Adipose tissue (tissue), 3 donors: Measurements from ENCODE around the gene GPHN. TPM values are rescaled to one million over a fixed set of nuclear protein-coding genes. Genes with fewer than 3 reads are reported as not detected.
"Not testable (repeated sequence)": the region's sequence is repeated elsewhere in the genome, so short reads cannot be mapped to it uniquely, and the experiment has no call there.

Experiments used
- H3K27ac ChIP-seq: one replicate; pipeline ENCODE4 v1.5.1; 2013; ENCODE audit warnings: low read depth, low read length
- WGBS, 3 donors: extraction: QIAGEN DNeasy Blood & Tissue Kit; methylation state at CpG; one replicate each; pipeline ENCODE4 v1.1.7; 2013; 5-methylcytosine and 5-hydroxymethylcytosine counted together
- polyA plus RNA-seq, 3 donors: library from polyadenylated mRNA; stranded (reverse); fragments of 200-250 nt; gene quantifications; one replicate each; pipeline ENCODE4 v1.2.3, GENCODE V29; 2013
- donor health status: healthy with polysubstance abuse.
- donor health status: Bipolar disorder and iron deficiency.
- donor health status: healthy.

Gene GPHN
- polyA plus RNA-seq, 3 donors: 13.6 to 17.9 (median 15.6) TPM

GRCh38 chr14:66837436-66837835, 329.5 kb downstream of the GPHN start:
- 100% methylated on average over 1 of the region's 2 CpGs for WGBS, 3 donors

DNA sequence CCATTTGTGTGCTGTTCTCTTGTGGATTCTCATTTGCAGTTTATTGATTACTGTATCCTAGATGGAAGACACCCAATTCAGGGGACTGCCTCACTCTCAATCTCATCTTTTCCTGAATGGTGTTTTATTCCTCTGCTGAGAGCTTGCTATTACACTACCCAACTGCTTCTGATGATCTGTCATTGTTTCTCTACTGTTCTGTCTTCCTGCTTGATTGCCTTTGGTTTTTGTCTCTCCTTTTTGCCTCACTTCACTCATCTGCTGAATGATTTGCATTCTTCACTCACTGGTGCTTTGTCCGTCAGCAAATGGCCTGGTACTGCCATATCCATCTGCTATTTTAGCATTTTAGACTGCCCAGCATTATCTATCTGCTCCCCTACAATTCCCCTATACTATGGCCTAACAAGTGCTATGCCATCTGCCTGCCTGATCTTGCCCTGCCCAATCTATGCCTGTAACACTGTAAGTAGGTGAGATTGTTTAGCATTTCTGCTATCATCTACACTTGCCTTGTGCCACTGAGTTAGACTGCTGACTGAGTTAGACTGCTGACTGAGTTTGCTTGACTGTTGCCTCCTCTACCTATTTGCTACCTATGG, 335.1 kb downstream of the GPHN start:
- H3K27ac ChIP-seq: no peak overlapping the region
- WGBS, 3 donors: 82 to 98% (median 92%) methylated on average over 1 of the region's 1 CpG

More at GRCh38 chr14:66837436-66837835, 329.5 kb downstream of the GPHN start:
- H3K27ac ChIP-seq: not testable (repeated sequence)

GRCh38 chr14:66850258-66850888, 342.4 kb downstream of the GPHN start:
- WGBS, 3 donors: 93 to 95% (median 94%) methylated on average over 4 of the region's 4 CpGs

DNA sequence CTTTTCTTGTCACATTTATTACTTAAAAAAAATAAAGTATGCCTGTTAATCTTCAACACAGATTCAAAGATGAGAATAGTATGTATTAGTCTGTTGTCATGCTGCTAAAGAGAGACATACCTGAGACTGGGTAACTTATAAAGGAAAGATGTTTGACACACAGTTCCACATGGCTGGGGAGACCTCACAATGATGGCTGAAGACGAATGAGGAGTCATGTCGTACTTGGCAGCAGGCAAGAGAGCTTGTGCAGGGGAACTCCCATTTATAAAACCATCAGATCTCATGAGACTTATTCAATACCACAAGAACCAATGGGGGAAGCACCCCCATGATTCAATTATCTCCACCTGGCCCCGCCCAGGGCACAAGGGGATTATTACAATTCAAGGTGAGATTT, 345.4 kb downstream of the GPHN start:
- H3K27ac ChIP-seq: no peak overlapping the region
- WGBS, 3 donors: 84 to 88% (median 88%) methylated on average over 3 of the region's 3 CpGs

More at GRCh38 chr14:66850258-66850888, 342.4 kb downstream of the GPHN start:
- no peak overlapping the region for H3K27ac ChIP-seq

- no peak overlapping the region for H3K27ac ChIP-seq
- 94 to 96% (median 95%) methylated on average over 4 of the region's 4 CpGs for WGBS, 3 donors
Observed at GRCh38 chr14:66857867-66858266, 349.9 kb downstream of the GPHN start.

DNA sequence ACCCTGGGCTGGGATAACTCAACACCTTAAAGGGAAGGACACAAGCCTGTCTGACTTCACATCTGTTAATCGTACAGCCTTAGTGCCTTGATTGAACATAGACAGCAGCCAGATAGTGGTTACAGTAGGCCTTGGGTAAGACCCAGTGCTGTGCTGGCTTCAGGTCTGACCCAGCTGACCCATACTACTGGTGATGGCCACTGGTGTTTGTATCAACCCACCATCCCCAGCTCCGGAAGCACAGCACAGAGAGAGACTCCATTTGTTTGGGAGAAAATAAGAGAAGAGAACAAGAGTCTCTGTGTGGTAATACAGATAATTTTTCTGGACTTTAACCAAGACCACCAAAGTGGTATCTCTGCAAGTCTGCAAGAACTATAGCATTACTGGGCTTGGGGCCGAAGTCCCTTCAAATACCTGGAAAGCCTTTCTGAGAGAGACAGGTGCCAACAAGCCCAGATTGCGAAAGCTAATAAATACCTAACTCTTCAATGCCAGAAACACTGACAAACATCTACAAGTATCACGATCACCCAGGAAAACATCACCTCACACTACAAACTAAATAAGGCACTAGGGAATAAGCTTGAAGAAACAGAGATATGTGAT, 351.2 kb downstream of the GPHN start:
- 91 to 95% (median 92%) methylated on average over 5 of the region's 5 CpGs for WGBS, 3 donors
- no peak overlapping the region for H3K27ac ChIP-seq

DNA sequence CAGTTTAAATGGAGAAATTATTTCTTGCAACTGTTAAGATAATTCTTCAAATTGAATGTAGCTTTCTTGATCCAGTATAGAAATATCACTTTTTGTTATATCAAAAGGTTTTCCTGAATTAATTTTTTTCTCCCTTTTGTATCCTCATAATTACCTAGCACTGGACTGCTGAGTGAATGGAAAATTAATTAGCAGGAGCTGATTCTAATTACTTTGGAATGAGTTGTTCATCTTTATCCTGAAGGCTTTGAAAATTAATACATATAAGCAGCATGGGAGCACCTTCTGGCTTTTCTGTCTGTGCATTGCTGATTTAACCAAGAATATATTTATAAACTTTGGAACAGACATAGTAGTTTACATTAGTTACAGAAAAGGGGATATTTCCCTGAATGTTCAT, 373.6 kb downstream of the GPHN start:
- no peak overlapping the region for H3K27ac ChIP-seq

- WGBS, 3 donors: 58 to 81% (median 80%) methylated on average over 2 of the region's 2 CpGs
- no peak overlapping the region for H3K27ac ChIP-seq
Observed at GRCh38 chr14:66884149-66884548, 376.2 kb downstream of the GPHN start.

DNA sequence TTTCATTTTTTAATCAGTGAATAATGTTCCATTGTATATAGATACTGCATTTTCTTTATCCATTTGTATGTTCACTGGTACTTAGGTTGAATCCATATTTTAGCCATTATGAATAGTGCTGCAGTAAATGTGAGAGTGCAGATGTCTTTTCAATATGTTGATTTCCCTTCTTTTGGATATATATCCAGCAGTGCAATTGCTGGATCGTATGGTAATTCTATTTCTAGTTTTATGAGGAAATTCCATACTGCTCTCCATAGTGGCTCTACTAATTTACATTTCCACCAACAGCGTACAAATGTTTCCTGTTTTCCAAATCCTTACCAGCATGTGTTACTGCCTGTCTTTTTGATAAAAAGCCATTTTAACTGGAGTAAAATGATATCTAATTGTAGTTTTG, 392.8 kb downstream of the GPHN start:
- H3K27ac ChIP-seq: no peak overlapping the region
- WGBS, 3 donors: 79 to 88% (median 83%) methylated on average over 2 of the region's 2 CpGs

DNA sequence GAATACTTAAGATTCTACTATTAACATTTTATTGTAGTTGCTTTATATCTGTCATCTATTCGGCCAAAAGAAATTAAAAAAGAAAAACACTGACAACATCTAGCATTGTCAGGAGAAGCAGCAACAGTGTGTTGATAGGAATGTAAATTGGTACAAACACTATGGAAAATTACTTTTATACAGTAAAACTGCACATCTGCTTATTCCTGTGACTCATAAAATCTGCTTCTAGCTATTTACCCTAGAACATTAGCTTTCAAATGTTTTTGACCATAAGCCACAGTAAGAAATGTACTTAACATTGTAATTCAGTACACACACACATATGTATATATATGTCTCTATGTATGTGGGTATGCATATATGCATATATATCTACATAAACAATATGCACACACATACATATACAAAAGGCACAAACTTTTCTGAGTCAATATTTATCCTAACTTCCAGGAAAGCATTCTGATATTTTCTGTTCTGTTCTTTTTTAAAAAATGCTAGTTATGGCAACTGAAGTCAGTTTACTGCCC, 402.4 kb downstream of the GPHN start:
- WGBS, 3 donors: 92 to 98% (median 96%) methylated on average over 1 of the region's 1 CpG
- no peak overlapping the region for H3K27ac ChIP-seq

- WGBS, 3 donors: 96 to 100% (median 97%) methylated on average over 1 of the region's 1 CpG
- H3K27ac ChIP-seq: no peak overlapping the region
Observed at GRCh38 chr14:66916421-66916820, 408.5 kb downstream of the GPHN start.

DNA sequence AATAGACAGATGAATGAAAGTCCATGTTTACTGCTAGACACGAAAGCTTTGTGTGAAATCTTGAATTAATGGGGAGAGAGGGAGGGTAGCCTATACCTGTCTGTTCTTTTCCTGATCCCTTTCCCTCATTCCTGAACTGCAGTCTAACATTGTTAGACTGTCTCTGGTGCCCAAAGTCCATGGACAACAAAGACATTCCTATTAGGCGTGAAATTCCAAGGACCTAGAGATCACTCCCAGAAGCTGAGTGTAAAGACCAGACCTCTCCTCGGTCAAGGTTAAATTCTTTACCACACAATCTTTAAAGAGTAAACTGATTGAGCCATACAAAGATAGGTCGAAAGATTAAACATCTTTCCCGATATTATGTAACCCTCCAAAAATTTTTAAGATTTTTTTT, 410.6 kb downstream of the GPHN start:
- H3K27ac ChIP-seq: no peak overlapping the region
- WGBS, 3 donors: 93 to 94% (median 94%) methylated on average over 5 of the region's 5 CpGs

DNA sequence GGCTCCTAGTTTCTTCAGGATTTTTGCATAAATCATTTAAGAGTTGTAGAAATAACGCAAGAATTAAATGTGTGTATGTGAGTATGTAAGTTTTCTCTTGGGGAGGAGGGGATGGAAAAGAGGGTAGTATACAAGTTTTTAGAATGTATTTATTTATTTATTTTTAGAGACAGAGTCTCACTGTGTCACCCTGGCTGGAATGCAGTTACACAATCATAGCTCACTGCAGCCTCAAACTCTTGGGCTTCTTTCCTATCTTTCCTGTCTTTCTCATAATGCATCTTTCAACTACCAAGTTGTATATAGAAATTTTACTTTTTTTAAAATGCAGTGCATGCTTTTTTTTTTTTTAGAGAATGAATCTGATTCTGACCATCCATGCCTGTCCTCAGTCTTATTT, 412.2 kb downstream of the GPHN start:
- H3K27ac ChIP-seq: no peak overlapping the region
- 95 to 100% (median 100%) methylated on average over 1 of the region's 1 CpG for WGBS, 3 donors

GRCh38 chr14:66923251-66923650, 415.3 kb downstream of the GPHN start:
- no peak overlapping the region for H3K27ac ChIP-seq
- 97 to 100% (median 99%) methylated on average over 1 of the region's 1 CpG for WGBS, 3 donors

DNA sequence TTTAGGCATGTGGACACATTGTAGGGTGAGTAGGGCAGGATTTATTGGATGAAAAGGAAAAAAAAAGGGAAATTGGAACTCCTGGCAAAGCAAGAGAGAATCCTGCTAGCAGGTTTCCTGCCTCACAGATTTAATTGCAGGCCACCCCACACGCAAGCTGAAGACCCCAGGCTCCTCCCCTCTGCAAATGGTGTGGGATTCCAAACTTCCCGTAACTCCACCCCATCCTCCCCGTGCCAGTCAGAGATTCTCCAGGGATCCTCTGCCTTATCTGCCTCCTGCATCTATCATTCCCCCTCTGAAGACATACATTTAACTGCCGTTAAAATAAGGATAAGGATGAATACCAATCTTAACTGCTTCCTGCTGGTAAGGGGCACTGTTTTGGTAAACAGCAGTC, 431.5 kb downstream of the GPHN start:
- no peak overlapping the region for H3K27ac ChIP-seq
- WGBS, 3 donors: 71 to 85% (median 74%) methylated on average over 4 of the region's 4 CpGs

DNA sequence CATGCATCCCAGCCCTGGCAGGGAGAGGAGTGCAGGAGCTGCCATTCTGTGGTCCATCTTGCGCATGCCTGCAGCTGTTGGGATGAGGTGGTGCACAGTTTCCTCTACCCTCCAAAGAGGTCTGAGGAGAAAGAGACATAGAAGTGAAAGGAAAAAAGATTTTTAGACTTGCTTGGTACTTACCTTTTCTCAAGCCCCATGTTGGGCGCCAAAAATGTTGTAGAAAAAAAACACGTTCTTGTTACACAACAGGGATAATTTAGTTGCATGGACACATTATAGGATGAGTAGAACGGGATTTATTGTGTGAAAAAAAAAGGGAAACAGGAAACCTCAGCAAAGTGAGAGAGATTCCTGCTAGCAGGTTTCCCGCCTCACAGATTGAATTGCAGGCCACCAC, 436.9 kb downstream of the GPHN start:
- 94 to 99% (median 98%) methylated on average over 5 of the region's 5 CpGs for WGBS, 3 donors
- H3K27ac ChIP-seq: no peak overlapping the region

- 74 to 81% (median 80%) methylated on average over 2 of the region's 2 CpGs for WGBS, 3 donors
- H3K27ac ChIP-seq: no peak overlapping the region
Observed at GRCh38 chr14:66955159-66955558, 447.2 kb downstream of the GPHN start.

GRCh38 chr14:66959437-66960050, 451.6 kb downstream of the GPHN start:
- H3K27ac ChIP-seq: no peak overlapping the region
- 81 to 96% (median 84%) methylated on average over 3 of the region's 3 CpGs for WGBS, 3 donors

GRCh38 chr14:66965831-66966230, 457.9 kb downstream of the GPHN start:
- no peak overlapping the region for H3K27ac ChIP-seq
